GM18517 (cell line): ENCODE measurements around the gene C11orf52.

Source experiments
- ATAC-seq: cut with Tn5 transposase; IDR thresholded peaks from one replicate; pipeline ENCODE4 v1.9.1; 2021; ENCODE audit warnings: mild to moderate bottlenecking, moderate library complexity; ENCODE audit not compliant: unreplicated experiment

C11orf52 gene

DNA sequence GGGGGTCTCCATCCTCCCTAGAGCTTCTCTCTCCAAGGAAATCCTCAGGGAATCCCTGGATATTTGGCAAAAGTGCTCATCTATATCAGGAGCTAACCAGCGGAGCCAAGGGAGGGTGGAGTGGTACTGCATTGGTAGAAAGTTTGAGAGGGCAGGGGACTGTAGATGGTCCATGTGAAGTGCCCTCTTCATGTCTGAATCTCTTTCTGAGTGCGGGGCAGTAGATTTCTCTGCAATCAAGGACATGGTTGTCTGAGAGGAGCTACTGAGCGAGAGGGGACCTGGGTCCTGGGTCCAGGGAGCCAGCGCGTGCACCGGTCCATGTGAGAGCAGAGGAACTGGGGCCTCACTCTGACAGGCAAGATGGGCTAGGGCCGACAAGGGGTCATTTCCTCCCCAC, 19.1 kb downstream of the C11orf52 start:
- ATAC-seq = no peak

DNA sequence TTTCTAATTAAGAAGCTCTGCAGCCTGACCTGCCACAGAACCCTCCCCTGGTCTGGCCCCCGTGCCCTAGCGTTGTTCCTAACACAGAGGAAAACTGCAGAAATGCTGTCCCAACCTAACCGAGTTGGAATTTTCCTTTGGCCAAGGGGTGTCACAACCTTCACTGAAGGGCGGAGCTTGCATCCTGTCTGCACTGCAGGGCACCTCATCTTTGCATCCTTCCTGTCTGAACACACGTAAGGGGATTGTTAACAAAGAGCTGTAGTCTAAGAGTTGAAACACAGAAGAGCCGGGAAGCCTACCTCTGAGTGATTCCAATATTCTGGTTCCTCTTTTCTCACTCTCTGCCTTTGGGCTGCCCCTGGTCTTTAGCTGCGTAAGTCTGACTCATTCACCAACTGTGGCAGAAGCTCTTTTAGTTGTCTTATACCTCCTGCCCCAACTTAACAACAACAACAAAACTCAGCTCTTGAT, 20.0 kb downstream of the C11orf52 start:
- ATAC-seq = peak; percentile 90

DNA sequence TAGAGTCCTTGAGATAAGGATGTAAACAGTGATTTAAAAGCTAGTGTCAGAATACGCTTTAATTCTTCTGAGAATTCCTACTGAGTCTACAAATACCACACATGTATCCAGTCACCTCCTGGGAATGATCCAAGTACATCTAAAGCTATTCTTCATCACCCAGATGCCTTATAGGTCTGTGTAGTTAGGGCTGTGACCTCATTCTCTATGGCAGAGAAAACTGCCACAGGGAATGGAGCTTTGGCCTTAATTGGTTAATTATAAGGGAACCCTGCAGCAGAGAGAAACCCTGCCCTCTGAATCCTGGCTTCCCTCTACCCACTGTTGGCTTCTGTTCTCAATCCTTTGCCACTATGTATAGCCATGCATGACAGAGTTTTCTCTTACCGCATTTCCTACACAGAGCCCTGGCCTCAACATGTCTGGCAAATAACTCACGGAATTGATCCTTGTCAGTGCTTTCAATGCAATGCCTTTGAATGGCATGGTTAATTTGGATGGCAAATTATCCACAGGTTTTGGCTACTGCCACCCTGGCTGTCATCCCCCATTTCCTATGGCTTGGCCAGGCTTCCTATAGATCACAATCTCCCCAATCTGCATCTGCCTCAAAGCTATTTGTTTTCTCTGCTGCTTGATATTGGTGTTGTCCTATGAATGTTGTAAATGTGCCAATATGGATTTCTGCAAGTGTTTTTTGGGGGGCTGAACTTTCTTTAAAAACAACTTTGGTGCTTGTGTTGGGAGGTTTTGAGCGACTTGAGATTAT, 21.3 kb downstream of the C11orf52 start:
- no peak for ATAC-seq

DNA sequence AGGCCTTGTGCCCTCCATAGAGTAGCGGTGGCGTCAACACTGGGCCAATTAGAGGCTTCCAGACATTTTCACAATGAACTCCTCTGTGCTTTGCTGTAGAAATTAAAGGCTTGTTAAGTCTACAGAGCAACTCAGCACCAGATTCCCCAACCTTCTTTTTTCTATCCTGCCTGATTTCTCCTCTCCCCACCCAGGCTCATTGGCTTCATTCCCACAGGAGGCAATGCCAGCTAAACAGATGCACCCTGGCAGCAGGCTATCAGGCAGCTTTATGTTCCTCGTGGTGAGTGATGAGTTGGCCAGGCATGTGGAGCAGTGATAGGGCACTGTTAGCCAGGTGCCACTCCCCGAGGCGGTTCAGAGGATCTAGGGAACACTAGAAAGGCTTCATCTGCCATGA, 23.2 kb downstream of the C11orf52 start:
- ATAC-seq = no peak

DNA sequence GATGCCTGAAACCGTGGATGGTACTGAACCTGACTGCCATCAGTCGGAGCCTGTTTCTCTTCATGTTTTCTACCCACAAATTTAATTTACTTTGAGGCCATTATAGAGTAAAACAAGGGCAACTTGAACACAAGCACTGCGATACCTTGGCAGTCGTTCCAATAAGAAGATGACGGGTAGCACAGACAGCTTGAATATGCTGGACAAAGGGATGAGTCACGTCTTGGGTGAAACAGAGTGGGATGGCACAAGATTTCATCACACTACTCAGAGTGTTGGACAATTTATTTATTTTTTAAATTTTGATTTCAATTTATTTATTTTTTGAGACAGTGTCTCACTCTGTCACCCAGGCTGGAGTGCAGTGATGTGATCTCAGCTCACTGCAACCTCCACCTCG, 24.1 kb downstream of the C11orf52 start:
- no peak for ATAC-seq

DNA sequence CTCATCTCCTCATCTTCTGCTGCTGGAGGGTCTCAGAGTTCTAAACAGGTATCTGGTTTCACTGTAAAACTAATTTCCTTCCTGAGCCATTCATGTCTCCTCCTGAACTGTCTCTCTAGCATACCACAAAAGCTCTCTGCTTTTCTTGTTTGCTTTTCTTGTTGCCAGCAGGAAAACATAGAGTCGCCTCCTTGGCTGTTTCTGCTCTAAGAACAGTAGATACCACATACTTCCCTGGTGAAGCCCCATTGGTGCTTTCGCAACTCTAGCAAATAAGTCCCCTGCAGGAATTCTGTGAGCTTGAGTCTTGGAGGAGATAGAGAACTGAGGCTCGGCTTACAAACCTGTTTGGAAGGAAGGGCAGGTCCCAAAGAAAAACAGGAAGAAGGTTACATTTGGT, 25.4 kb downstream of the C11orf52 start:
- ATAC-seq = no peak

DNA sequence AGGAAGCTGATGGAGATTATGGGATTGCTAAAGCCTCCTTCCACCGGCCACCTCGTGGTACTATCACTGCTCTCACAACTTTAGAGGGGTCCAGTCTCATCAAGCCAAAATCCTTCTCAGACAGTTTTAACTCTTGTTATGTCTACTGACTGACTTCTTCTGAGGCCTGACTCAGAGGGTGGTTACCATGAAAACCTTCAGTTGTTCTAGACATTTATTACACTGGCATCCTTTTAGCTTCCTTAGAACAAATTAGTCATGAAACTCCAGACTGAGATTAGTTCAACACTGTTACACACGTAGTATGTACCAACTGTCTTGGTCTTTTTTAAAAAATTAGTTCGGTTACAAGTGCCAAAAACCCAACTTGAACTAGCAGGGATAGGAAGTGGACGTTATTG, 25.9 kb downstream of the C11orf52 start:
- no peak for ATAC-seq

DNA sequence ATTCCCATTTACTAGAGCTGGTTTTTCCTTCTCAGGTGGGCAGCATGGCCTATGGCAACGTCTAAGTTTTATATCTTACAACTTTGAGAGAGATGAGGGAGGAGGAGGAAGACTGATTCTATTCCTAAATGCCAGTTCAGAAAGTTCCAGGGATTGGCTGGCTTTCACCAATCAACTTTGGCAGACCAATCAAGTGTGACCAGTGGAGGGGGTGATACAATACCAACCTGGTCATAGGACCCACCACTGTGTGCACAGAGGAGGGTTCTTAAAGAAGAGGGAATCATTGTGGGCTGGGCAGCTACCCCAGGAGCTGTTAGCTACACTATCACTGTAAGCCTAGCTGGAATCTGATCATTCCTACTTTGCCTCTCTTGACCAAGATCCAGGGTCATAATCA, 26.5 kb downstream of the C11orf52 start:
- ATAC-seq = no peak

DNA sequence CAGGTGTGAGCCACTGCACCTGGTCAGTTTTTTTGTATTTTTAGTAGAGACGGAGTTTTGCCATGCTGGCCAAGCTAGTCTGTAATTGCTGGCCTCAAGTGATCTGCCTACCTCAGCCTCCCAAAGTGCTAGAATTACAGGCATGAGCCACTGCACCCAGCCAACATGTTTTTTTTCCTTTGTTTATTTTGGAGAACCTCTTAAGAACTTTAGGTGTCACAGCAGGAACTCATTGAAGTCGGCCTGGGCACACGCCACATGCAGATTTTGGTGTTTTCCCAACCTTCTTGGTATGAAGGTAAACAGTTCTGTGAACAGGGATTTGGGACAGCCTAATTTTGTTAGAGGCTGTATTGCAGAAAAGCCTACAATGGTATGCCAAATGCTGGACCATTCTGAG, 27.8 kb downstream of the C11orf52 start:
- ATAC-seq = no peak

DNA sequence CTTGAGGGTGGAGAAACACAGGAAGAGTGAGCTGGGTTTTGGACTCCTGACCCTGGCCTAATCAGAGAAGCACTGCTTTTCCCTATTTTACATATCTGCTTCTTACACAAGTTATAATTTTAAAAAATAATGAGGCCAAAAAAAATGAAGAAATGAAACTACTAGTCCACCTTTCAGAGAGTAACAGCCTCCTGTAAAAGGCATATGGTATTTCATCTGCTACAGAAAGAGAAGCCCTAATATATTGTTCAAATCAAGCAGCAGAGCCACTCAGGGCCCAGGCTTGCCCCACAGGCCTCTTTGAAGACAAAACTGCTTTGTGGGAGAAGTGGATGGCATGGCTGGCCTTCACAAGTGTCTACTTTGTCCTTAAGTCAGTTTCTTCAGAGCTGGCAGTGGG, 28.4 kb downstream of the C11orf52 start:
- ATAC-seq = no peak

DNA sequence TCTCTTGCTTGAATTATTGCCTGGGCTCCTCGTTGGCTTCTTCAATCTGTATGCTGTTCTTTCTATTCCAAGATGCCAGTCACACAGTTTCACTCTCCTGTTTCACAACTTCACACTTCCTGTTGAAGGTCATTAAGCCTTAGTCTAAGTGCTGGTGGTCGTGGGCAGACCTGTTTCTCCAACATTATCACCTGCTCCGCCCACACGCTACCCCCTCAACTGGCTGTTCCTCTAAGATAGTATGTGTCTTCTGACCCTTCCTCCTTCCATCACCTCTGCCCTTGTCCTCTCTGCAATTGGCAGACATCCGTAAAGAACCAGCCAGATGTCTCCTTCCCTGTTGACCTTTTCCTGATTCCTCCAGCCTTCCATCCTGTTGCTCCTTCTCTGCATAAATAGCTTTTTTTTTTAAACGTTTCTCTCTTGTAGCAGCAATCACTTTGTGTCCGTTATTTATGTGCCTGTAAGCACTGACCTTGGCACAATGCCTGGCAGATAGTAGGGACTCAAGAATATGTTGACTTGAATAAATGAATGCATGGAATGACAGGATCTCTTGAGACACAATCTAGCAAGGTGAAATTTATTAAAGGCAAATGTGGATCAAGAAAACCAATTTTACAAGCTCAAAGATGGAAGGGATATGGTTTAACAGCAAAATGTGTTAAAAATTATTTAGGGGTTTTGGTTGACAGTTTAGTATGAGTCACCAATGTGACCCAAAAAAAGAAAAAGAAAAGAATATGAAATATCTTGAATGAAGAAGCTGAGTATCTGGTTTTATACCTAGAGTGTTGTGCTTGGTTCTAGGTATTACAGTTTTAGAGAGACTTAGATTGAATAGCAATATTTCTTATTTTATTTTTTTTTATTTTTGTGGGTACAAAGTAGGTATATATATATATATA, 31.1 kb downstream of the C11orf52 start:
- ATAC-seq = no peak

DNA sequence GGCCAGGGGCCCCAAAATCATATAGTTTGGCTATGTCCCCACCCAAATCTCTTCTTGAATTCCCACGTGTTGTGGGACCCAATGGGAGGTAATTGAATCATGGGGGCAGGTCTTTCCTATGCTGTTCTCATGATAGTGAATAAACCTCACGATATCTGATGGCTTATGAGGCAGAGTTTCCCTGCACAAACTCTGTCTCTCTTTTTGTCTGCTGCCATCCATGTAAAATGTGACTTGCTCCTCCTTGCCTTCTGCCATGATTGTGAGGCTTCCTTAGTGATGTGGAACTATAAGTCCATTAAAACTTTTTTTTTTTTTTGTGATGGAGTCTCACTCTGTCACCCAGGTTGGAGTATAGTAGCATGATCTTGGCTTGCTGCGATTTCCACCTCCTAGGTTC, 32.9 kb downstream of the C11orf52 start:
- no peak for ATAC-seq

DNA sequence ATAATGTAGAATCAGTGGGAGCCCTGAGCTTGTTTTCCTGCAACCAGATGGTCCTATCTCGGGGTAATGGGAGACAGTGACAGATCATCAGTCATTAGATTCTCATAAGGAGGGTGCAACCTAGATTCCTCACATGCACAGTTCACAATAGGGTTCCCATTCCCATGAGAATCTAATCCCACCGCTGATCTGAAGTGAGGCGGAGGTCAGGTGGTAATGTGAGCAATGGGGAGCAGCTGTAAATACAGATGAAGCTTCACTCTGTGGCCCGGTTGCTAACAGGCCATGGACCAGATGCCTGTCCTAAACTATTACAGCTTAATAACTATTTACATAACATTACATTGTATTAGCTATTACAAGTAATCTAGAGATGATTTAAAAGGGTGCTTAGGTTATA, 35.4 kb downstream of the C11orf52 start:
- ATAC-seq = no peak

DNA sequence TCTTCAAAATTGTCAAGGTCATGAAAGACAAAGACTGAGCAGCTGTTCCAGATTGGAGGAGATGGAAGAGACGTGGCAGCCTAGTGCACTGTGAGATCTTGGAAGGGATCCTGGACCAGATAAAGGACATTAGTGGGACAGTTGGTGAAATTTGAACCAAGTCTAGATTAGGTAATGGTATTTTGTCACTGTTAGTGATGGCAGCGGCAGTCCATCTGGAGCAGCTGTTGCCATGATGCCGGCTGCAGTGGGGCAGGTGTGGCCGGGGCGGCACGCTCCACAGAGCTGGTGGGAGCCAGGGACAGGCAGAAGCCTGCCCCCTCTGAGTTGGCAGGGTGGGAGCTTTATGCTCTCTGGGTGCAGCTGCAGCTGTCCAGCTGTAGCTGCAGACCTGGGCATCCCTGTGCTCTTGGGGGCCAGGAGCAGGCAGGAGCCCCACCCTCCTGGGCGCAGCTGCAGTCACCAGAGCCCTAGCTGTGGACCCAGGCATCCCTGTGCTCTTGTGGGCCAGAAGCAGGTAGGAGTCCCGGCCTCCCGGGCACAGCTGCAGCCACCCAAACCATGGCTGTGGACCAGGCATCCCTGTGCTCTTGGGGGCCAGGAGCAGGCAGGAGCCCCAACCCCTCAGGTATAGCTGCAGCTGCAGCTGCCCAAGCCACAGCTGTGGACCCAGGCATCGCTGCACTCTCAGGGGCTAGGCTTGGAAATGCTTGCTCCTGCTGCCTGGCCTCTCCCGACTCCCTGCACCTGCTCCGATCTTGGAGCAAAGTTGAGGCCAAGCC, 39.1 kb downstream of the C11orf52 start:
- no peak for ATAC-seq

DNA sequence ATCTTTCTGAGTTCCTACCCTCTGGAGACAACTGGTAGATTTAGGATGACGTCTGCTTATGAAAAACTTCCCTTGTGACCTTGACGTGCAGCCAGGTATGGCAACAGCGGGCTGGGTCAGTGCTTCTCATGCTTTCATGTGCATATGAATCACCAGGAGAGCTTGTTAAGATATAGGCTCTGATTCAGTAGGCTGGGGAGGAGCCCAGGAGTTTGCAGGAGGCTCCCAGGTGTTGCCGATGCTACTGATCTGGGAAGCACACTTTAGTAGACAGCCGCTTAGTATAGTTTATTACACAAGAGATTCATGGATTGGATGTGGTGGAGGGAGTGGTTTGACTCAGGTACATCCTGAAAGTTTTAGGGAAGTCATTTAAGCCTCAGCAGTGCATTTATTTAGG, 42.2 kb downstream of the C11orf52 start:
- no peak for ATAC-seq

DNA sequence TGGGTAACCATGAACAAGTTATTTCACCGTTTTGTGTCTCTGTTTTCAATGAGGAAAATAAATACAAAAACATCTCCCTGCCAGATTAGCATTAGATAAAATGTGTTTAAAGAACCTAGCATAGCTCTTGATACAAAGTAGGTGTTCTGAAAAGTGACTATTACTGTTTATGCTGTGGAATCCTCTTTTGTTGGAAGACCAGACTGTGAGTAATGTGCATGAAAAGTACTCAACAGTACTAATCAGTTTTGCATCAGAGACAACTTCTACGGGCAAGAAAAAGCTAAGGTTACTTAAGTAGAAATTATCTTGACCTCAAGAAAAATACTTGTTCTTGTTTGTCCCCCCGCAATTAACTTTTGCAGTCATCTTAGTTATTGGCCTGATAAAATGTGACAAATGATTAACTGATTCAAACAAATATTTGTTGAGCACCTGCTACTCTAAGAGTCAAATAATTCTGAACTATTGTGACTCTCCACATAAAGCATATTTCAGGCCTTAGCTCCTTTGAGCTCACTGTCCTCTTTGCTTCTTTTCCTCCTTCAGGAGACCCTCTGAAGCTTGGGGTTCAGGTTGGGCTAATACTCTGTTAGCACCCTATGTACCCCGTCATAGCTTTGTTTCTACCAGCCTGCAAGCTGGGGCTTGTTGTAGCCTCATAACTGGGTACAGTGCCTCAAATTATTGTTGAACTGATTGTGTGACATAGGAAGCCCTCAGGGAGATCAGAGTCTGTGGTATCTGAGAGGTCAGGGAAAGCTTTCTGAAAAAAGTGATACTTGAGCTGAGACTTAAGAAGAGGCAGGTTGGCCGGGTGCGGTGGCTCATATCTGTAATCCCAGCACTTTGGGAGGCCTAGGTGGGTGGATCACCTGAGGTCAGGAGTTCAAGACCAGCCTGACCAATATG, 42.9 kb downstream of the C11orf52 start:
- ATAC-seq = no peak

DNA sequence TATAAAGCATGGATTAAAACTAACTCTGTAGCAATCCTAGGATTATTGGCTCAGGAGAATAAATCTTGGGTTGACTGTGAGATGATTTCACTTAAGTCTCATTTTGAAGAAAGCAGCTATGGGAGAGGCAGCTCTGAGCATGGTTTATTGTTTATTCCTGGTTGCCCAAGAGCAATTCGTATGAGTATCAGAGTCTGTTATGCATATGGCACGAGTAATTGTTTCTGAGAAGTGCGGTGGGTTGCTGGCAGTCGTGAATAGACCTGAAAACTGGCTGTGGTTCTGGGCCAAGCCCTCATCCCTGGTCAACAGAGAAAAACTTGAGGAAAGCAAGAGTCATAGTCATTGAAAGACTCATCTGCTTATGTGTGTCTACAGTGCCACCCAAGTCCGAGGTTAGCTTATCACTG, 45.2 kb downstream of the C11orf52 start:
- no peak for ATAC-seq

DNA sequence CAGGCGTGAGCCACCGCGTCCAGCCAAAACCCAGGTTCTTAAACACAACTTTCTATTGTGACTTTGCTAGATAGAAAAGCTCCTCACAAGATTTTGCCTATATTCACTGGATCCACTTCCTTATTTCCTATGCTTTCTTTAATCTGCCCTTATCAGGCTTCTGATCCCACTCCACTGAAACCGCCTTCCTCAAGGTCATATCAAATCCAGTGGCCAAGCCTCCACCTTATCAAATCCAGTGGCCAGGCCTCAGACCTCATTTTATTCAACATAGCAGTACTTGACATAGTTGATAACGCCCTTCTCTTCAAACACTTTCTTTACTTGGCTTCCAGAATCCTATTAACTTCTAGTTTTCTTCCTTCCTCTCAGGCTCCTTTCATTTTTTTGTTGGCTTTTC, 48.0 kb downstream of the C11orf52 start:
- ATAC-seq = no peak

DNA sequence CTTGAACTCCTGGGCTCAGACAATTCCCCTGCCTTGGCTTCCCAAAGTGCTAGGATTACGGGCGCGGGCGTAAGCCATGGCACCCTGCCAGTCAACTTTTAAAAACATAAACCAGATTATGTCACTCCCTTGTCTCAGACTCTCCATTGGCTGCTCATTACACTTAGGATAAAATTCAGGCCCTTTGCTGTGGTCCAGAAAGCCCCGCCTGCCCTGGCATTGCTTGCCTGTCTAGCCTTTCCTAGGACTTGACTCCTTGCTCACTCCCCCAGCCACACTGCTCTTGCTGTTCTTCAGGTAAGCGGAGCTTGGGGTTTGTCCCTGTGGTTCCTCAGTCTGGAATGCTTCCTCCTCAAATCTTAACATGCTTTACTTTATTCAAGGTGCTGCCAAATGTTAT, 48.9 kb downstream of the C11orf52 start:
- no peak for ATAC-seq

DNA sequence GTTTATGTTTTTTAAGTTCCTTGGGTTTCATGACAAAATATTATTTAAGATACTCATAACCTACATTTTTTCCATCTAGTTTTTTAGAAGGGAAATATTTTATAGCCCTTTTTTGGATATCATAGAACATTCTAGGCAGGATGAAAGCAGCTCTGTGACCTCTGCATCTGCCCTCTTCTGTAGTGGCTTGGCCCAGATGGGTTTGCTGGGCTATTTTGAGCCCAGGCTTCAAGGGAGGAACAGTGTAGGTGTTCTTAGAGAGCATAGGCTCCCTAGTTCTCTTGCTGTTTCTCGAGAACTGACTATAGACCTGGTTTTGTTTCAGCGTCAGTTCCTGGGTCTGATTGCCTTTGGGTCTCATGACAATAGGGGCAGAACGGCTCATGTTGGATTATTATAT, 50.6 kb downstream of the C11orf52 start:
- ATAC-seq = no peak
